ENCODE data around the gene PPM1E.
"Not testable (repeated sequence)": the region's sequence is repeated elsewhere in the genome, so short reads cannot be mapped to it uniquely, and the experiment has no call there.

Gene PPM1E

DNA sequence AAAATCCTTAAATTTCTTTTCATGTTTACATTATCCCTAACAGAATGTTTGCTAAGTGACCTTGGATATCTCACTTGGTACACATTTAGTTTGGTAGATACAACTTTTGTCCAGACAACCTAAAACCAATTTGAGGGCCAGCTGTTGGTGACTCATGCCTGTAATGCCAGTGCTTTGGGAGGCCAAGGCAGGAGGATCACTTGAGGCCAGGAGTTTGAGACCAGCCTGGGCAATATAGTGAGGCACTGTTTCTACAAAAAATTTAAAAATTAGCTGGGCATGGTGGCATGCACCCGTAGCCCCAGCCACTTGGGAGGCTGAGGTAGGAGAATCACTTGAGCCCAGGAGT is 202.0 kb downstream of the PPM1E start:
- not testable (repeated sequence) for DNase-seq

DNA sequence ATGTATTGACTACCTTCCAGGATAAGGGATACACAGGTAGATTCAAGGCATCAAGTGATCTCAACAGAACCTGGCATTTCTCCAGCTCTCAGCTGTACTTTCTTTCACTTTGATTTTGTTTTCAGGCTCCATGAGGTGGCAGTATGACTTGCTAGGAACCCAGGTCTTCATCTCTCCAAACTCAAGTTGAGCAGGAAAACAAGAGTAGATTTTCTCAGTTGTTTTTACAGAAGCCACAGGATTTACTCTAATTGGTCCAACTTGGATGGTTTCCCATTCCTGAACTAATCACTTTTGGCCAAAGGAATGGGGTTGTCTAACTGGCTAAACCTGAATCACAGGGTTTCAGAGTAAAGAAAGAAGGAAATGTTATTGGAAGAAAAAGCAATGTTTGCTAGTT is 204.4 kb downstream of the PPM1E start:
- no peak for DNase-seq

DNA sequence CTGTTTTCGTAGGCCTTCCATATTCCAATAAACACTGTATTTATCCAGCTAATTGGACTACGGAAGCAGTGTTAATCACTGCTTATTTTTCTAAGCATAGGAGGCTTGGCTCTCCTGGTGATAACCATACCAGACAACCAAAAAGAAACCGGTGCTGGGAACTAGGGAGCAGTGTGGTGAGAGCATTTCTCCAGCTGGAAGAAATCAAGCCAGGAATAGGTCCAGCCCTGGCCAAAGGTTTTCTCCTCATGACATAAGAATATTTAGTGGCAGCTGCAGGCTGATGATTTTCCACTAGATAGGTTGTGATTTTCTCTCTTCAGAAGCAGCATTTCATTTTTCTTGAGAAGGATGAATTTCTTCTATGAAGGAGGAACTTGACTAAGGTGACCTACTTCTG is 209.6 kb downstream of the PPM1E start:
- no peak for DNase-seq

DNA sequence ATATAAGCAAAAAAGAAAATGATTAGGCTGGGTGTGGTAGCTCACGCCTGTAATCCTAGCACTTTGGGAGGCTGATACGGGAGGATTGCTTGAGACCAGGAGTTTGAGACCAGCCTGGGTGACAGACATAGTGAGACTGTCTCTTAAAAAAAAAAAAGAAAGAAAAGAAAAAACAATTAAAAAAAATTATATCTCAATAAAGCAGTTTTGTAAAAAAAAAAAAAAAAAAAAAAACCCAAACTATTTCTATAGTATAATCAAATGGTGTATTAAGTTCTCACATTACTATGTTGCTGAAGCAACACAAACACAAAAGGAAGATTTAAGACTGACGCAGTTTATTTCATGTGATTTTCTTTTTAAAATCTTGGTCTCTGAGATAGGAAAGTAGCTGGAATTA is 210.6 kb downstream of the PPM1E start:
- DNase-seq = no peak

DNA sequence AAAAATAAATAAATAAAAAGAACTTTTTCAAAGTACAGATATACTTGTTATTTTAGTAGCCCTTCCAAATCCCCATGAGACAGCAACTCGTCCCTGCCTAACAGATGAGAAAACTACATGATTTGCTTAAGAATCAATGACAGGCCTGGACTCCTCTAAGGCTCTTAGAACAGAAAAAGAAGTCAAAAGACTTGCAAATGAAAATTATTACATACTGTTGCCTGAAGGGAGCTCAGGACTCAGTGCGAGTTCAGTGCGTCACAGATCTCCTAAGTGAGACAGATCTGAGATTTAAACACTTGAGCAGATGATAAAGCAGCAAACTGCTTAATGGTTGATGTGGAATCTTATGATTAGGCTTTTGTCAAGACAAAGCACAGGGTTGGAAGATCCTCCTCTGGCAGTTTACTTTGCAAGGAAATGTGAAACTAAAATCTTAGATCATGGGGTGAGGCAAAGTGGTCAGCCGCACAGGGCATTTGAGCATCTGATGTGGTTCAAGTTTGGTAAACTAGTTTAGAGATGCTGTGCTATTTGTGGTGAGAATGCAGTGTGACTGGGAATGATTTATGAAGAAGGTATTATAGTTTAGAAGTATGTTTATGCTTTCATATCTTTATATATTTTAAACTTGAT is 212.9 kb downstream of the PPM1E start:
- DNase-seq = no peak

DNA sequence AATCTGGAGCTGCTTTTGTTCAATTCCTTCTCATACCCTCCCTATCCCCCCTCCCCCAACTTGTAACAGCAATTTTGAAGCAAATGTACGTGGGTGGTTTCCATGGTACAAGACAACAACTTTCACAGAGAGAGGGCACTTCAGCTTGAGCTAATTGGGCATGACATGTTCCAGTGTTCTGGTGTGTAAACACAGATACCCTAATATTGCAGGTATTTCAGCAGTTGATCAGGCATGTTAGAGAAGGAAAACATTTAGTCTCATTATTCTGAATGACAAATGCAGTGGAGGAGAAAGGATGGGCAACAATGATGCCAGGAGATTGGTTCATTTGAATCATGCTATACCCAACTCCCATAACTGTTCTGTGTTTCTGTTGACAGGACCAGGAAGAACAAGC is 213.5 kb downstream of the PPM1E start:
- DNase-seq = no peak

DNA sequence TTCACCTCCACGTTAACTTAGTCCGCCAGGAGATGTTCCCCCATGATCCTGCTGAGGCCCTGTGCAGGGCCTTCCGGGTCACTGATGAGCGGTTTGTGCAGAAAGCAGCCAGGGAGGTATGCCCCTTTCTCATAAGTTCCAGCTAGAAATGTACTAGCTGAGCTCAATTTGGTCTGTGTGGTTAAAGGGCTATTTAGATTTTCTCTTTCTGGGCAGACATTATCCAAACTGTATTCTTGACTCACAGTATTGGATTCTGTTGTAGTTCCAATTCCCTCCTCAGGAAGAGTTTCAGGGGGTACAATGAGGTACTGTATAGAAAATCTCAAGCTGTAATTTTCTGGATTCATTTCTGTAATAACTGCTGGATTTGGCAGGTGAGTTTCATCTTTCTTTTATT is 214.0 kb downstream of the PPM1E start:
- no peak for DNase-seq

DNA sequence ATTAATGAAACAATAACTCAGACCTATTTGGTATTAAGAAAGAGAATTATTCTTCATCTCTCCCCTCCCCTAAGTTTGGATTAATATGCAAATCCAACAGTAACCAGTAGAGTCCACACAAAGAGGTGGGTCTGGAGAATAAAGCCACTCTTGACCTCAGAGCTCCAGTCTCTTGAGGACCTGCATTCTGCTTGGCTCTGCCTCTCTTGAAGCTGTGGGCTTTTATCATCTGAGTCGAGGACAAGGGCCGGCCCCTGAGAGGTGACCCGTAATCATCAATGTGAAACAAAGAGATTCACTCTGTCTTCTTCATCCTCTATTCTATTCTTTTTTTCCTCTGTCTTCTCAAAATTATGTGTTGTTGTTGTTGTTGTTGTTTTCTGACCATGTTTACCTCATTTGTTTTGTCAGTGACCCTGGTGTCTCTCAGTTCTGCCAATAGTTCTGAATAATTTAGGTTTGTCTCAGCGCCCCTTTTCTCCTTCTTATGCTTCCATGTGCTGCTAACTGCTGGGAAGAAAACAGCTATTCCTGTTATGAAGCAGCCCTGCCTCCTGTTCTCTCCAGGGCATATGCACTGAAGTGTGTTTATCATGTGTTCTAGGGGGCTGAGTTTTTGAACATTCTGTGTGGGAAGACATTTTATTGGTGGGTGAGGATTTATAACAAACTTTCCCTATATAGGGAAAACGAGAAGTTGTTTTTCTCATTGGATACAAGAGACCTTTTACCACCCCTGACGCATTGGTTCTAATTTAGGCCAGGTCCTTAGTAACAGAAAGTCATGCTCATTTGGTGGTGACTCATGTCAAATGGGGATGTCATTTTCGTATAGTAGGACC is 215.2 kb downstream of the PPM1E start:
- no peak for DNase-seq

DNA sequence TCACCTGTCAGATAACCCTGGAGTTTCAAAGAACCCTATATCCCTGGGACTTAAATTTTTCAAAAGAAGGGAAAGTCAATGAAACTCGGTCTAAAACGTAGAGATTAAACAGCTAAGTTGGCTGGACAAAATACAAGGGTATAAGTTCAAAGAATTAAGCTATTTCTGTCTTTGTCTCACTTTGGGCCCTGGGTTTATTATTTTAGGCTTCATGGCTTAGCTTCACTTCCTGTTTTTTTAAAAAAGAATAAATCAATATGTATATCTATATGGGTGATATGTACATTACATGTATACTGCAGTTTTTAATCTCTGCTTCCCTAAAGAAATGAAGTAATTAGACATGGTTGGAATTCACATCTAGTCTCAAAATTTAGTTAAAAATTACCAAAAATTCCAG is 218.7 kb downstream of the PPM1E start:
- no peak for DNase-seq

DNA sequence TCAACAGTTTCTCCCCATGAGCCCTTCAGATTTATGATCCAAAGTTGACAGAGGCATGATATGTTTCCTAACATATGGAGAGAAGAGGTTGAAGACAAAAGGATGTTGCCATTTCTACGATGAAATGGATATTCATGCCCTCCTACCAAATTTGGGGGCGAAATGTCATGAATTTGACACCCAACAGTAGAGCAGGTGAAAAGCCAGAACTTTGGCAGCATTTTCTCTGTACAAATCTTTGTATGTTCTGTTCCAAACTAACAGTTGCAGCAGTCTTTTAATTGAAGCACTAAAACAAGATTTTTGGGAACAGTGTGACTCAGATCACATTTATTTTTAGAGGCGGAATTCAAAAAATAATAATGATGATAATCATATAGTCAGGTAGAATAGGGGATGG is 220.9 kb downstream of the PPM1E start:
- DNase-seq = no peak

DNA sequence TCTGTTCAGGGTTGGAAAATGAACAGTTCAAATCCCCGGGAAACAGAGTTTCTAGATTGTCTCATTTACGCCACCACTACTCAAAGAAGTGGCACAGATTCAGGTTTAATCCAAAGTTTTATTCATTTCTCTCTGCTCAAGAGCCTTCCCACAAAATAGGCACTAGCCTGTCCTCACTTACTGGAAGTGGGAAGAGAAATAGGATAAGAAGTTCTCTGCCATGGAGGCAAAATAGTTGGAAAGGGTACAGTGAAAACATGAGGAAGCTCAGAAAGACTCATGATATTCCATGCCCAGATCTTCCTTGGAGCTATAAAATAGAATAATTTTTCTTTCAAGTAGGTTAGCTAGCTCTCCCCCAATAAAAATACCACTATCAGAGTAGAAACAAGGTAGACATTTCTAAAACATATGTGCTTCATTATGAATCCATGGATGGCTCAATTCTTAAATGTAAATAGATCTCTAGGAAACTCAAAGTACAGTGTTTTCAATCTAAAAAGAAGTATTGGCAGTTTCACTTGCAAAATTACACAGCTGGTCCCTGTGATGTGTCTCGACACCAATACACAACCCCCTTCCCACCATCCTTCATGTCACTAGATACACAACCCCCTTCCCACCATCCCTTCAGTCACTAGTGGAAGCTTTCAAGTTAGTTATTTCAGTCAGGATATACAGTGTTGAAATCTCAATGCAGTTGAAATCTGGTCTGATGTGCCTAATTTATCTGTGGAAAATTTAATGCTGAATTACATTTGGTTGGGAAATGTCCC is 225.2 kb downstream of the PPM1E start:
- DNase-seq = no peak

DNA sequence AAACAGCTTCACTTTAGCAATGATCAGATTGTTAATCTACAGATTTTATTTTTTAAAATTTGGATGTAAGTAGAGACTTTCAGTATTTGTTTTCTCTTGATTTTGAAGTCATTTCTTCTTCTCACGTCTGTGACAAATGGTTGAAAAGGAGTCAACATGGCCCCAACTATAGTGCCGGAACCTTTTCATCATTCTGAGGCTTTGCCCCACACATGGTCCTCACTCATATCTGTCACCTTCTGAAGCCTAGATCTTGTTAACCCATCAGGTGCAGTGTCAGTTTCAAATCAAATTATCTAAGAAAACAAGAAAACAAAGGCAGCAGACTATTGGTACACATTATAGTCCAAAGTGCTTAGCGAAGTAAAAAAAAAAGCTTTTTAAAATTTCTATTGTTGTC is 227.0 kb downstream of the PPM1E start:
- DNase-seq = no peak

DNA sequence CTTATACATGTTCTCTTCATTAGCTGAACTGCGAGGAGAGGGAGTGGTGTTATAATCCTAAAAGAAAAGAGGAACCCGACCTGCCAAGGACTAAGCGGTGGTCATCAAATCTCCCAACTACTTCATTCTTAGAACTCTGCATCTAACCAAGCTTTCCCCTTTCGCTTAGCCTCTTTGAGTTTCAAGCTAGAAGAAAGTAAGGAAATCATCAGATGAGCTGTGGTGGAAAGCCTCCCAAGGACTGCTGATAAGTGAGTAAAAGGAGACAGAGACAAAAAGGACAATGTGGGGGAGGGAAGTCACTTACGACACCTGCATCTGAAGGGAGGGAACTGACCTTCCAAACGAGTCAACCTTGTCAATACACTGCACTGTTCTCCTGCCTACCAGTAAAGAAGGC is 229.7 kb downstream of the PPM1E start:
- DNase-seq = no peak

DNA sequence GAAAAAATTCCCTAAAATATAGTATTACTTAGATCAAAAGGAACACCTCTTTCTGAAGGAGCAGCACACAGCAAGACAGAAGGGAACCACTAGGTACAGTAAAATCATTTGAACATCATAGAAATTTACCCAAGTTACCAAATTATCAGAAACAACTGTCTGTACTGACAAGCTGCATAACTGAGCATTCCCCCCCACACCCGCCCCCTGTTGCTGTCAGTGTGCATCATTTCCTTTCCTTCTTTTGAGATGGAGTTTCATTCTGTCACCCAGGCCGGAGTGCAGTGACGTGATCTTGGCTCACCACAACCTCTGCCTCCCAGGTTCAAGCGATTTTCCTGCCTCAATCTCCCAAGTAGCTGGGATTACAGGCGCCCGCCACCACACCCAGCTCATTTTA is 230.3 kb downstream of the PPM1E start:
- DNase-seq = no peak

DNA sequence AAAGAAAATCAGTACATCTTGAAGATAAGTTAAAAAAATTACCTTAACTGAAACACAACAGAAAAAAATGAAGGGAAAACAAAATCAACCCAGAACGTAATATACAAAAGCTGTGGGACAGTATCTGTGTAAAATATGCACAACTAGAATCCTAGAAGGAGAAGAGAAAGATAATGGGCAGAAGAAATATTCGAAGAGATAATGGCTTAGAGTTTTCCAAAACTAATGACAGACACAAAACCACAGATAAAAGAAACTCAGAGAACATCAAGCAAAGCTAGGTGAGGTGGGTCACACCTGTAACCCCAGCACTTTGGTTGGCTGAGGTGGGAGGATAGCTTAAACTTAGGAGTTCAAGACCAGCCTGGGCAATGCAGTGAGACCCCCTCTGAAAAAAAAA is 234.0 kb downstream of the PPM1E start:
- no peak for DNase-seq

DNA sequence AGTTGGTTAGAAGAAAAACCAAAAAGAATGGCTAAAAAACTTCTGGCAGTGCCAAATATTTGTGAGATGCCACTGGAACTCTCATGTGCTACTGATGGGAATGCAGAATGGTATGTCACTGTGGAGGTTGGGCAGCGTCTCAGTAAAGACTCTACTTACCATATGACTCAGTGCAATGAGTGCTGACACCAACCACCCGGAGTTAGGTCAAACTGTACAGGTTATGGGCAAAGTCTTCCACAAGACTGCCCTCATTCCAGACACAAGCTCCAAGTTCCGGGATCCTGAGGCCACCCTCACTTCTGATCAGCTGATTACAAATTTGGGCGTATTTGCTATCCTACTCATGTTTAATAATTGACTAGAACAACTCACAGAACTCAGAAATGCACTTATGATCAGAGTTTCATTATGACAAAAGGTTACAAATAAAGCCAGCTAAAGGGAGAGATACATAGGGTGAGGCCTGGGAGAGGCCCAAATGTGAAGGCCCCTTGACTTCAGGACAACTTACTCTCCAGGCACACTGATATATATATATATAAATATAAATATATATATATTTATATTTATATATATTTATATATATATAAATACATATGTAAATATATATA is 236.2 kb downstream of the PPM1E start:
- no peak for DNase-seq

DNA sequence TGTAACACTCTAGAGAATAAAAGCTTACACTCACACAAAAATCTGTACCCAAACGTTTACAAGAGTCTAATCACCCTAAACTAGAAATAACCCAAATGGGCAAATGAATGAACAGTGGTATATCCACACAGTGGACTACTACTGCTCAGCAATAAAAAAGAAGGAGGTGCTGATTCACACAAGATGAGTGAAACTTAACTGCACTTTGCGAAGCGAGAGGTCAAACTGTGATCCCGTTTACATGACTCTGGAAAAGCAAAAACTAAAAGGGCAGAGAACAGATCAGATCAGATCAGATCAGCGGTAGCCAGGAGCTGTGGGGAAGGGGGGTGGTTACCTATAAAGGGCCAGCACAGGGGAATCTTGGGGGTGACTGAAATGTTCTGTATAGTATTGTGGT is 237.7 kb downstream of the PPM1E start:
- DNase-seq = no peak

DNA sequence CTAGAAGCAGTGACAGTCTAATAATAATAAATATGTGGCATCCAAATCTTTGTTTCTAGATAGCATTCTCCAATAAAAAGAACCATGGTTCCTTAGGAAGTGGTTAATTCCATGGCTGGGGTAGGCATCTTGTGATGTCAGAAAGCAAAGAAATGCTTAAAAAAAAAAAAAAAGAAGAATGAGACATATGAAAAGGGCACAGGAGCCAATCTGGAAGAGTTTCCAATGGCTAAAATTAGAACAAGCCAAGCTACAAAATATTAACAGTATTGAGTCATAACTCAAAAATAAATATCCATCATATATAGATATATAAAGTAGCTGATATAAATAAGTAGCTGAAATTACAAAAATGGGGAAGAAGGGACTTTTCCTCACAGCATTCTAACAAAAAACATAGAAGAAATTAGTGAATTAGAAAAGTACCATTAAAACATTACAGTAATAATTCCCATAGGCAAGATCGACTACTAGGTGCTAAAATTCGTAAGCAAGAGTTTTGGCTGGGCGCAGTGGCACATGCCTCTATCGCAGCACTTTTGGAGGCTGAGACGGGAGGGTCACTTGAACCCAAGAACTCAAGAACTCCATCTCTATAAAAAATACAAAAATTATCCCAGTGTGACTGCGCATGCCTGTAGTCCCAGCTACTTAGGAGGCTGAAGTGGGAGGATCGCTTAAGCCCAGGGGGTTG is 239.7 kb downstream of the PPM1E start:
- no peak for DNase-seq

DNA sequence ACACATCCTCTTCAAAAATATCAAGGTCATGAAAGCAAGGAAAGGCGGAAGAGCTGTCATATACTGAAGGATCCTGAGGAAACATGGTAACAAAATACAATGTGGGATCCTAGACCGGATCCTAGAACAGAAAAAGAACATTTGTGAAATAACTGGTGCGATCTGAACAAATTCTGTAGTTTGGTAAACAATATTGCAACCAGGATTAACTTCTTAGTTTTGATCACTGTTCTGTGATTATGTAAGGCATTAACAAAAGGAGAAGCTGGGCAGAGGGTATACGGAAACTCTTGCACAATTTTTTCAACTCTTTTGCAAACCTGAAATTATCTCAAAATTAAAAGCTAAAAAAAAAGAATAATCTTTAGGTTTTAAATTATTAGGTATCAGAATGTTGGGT is 241.3 kb downstream of the PPM1E start:
- DNase-seq = no peak

DNA sequence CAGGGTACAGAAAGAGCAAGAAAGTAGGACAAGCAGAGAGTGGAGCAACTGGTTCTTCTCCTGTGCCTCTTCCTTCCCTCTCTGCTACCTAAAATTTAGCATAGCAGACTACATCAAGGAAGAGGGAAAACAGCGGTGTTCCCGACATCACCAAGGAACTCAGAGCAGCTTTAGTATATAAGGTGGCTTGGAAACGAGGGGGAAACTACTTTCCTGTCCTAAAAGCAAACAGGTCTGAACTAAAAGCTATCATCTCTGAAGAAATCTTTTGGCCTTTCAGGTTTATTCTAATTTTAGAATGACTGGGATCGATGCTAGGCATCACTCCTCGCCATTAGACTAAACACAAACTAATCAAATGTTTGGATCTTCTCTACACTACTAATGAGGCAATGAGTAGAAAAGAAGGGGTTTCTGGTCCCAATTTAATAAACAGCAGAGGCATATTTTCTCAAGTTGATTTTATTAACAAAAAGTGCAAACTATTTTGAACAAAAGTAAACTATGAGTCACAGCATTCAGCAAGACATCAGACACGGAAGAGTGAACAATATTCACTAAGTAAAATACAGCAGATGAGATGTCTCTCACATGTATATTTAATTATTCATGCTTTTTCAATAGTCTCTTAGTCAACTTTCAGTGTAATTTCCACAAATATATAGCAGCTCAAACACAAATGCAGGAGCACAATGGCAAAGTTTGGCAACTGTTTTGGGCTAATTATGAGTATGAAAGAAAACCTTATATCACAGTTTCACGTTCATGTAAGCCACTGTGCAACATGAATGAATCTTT is 242.3 kb downstream of the PPM1E start:
- DNase-seq = no peak

DNA sequence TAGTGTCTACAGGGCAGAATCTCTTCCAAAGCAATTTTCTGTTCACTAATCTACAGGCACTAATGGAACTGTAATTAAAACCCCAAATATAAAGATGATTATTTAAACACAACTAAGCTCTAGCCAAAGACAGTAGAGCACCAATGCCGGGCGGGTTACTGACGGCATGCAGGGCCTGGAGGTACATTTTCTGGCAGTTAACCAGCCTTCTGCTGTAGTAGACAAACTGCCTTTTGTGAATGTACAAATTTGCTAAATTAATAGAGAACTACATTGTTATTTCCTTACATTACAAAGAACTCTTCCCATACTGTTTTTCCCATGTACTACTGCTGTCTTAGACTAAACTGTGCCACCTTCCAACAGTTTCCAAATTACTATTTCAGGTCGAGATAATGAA is 243.2 kb downstream of the PPM1E start:
- DNase-seq = no peak

DNA sequence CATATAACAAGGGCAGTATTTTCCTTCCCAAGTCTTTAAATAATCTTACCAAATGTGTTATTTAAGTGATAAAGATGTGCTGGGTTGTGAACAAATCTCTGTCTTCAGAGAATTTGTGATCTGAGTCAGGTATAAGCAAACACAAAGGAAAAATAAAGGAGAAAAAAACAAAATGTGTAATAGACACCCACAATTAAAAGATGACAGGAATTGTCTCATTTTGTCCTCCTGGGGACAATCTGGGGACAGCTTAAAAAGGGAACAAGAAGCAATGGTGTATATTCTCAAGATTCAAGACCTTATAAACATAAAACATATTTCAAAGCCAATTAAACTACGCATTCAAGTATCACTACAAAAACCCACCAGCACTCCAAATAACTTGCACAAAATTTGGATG is 243.8 kb downstream of the PPM1E start:
- no peak for DNase-seq
